Astrocyte of the cerebellum (primary cell): ENCODE results near the gene ACTMAP.

Source experiments
- DNase-seq: peaks from one replicate; pipeline ENCODE4 v3.0.0-alpha.2; 2011; ENCODE audit warnings: low read depth
- H3K4me3 ChIP-seq: 2 replicates; pipeline ENCODE4 v1.5.1; 2011; ENCODE audit warnings: mild to moderate bottlenecking, low read depth, low read length, moderate library complexity
- in situ Hi-C: cut with HindIII; loops from 2 replicates; pipeline ENCODE4 v1.10.0; 2017; ENCODE audit warnings: low sequenced_read_pairs
- TF ChIP-seq, protein P1 (sequence below): IDR thresholded peaks from 2 replicates; pipeline ENCODE4 v1.5.1; 2012; ENCODE audit warnings: low read length, low read depth, moderate library complexity, mild to moderate bottlenecking; ENCODE audit errors: missing control alignments

ACTMAP gene, protein sequence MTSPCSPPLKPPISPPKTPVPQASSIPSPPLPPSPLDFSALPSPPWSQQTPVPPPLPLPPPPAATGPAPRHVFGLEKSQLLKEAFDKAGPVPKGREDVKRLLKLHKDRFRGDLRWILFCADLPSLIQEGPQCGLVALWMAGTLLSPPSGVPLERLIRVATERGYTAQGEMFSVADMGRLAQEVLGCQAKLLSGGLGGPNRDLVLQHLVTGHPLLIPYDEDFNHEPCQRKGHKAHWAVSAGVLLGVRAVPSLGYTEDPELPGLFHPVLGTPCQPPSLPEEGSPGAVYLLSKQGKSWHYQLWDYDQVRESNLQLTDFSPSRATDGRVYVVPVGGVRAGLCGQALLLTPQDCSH

GRCh38 chr19:40750058-40750873 is at the start of gene ACTMAP:
Gene ACTMAP (minus strand): TSS chr19:40750477. CDS start chr19:40749803, 674 bp downstream.
- DNase-seq, result peak; percentile 100
- in situ Hi-C loops, result no loop called here
- TF ChIP-seq, protein P1, sequence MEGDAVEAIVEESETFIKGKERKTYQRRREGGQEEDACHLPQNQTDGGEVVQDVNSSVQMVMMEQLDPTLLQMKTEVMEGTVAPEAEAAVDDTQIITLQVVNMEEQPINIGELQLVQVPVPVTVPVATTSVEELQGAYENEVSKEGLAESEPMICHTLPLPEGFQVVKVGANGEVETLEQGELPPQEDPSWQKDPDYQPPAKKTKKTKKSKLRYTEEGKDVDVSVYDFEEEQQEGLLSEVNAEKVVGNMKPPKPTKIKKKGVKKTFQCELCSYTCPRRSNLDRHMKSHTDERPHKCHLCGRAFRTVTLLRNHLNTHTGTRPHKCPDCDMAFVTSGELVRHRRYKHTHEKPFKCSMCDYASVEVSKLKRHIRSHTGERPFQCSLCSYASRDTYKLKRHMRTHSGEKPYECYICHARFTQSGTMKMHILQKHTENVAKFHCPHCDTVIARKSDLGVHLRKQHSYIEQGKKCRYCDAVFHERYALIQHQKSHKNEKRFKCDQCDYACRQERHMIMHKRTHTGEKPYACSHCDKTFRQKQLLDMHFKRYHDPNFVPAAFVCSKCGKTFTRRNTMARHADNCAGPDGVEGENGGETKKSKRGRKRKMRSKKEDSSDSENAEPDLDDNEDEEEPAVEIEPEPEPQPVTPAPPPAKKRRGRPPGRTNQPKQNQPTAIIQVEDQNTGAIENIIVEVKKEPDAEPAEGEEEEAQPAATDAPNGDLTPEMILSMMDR, result no peak
- peak within 1 kb of the TSS; percentile 70 for H3K4me3 ChIP-seq

GRCh38 chr19:40799558-40800338 is 49.5 kb upstream of the ACTMAP start:
- no peak for DNase-seq

DNA sequence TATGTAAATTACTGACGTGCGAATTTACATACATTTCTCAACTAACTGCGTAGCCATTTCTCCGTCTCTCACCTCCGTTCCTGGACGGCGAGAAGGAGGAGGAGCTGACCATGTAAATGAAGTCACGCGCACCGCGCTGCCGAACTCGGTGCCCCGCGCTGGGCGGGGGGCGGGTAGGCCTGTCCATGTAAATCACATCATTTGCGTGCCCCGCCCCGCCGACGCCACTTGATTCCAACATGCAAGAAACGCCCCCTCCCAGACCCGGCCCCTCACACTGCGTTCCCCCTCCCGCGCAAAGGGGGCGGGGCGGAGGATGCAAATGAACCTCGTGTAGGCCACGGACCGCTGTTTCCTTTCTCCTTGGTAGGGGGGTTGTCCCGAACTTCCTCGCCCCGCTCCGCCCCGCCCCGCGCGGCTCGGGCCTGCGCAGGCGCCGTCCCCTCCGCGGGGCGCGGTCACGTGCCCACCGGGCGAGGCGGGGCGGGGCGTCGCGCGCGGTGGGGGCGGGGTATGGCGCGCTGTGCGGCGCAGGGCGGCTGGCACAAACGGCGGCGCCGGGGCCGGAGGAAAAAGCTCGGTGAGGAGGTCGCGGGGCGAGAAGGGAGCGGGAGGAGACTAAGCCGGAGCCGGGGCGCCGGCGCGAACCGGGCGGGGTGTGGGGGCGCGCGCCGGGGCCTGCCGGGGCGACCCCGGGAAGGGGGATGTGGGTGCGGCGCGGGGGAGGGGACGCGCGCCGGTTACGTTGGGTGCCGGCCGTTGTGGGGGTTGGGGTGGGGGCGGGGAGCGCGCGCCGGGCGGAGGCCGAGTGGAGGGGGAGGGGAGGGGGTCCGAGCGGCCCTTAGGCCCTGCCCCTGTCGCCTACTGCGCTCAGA is 48.6 kb upstream of the ACTMAP start, which contains the start of gene EGLN2:
TSS of gene EGLN2 (plus strand) at position 509 of the 875 bp plus-strand sequence. CDS start 1,382 bp downstream, outside the sequence.
- TF ChIP-seq, protein P1, result no peak
- DNase-seq, result peak; percentile 99
- H3K4me3 ChIP-seq, result peak within 1 kb of the TSS; percentile 93
- in situ Hi-C loops, result no loop called here

More at GRCh38 chr19:40799558-40800338, 49.5 kb upstream of the ACTMAP start:
- in situ Hi-C loops, result no loop called here
- TF ChIP-seq, protein P1, result no peak
- peak overlapping the region; percentile 93 for H3K4me3 ChIP-seq

GRCh38 chr19:40797963-40798682 is 47.8 kb upstream of the ACTMAP start:
- DNase-seq, result no peak
- in situ Hi-C loops, result no loop called here
- peak overlapping the region; percentile 93 for H3K4me3 ChIP-seq
- TF ChIP-seq, protein P1, result peak; percentile 55

GRCh38 chr19:40797166-40797962 is 47.1 kb upstream of the ACTMAP start:
- DNase-seq, result no peak
- TF ChIP-seq, protein P1, result no peak
- H3K4me3 ChIP-seq, result no peak overlapping the region
- in situ Hi-C loops, result no loop called here
